Peyer's patch (tissue), 4 donors: ENCODE results near the gene KRT4.

Experiments used
- CTCF ChIP-seq, 6 experiments: fragments of 450-650 bp in 4 of 6; fragments of 200-600 bp in 2 of 6; sonication (generic) in 1 of 6; IDR thresholded peaks; one replicate each; pipeline ENCODE4 v1.5.1; 2017 to 2019; ENCODE audit warnings: antibody characterized with exemption in 6 of 6, mild to moderate bottlenecking in 3 of 6, moderate library complexity in 1 of 6
- POLR2A ChIP-seq, 2 donors: fragments of 450-650 bp; IDR thresholded peaks; one replicate each; pipeline ENCODE4 v1.5.1; 2017; ENCODE audit warnings: antibody characterized with exemption in 2 of 2, mild to moderate bottlenecking in 2 of 2, moderate library complexity in 2 of 2

GRCh38 chr12:52788192-52788875 is 25.6 kb downstream of the KRT4 start:
- no peak for TF ChIP-seq POLR2A (IDR thresholded peaks at IDR 0.05)
- TF ChIP-seq CTCF (IDR thresholded peaks at IDR 0.05) = no peak
